ENCODE data around the gene SEC16A. TPM values are rescaled to one million over a fixed set of nuclear protein-coding genes. Genes with fewer than 3 reads are reported as not detected.
A peak's percentile ranks its signal among the peaks of the same experiment; 100 is the strongest.
"Not testable (repeated sequence)": the region's sequence is repeated elsewhere in the genome, so short reads cannot be mapped to it uniquely, and the experiment has no call there.

Gene SEC16A
- total RNA-seq, 1 donor from 2014 or later: 52.2 TPM

GRCh38 chr9:136418182-136419091 is 64.4 kb downstream of the SEC16A start:
- intact Hi-C loops (cut with DNase I): no loop called here
- DNase-seq (ENCODE audit: low spot score) (peak; percentile 78), ATAC-seq (peak; percentile 73)

- intact Hi-C loops (cut with DNase I): no loop called here
- ATAC-seq (no peak), DNase-seq (ENCODE audit: low spot score) (no peak)
Observed at GRCh38 chr9:136416914-136417313, 65.9 kb downstream of the SEC16A start.

- ATAC-seq: no peak
- intact Hi-C loops (cut with DNase I): no loop called here
- no peak for DNase-seq (ENCODE audit: low spot score)
Observed at GRCh38 chr9:136416427-136416826, 66.4 kb downstream of the SEC16A start.

GRCh38 chr9:136412962-136413361 is 69.9 kb downstream of the SEC16A start:
- ATAC-seq (no peak), DNase-seq (ENCODE audit: low spot score) (no peak)
- intact Hi-C loops (cut with DNase I): no loop called here

GRCh38 chr9:136411378-136411777 is 71.5 kb downstream of the SEC16A start:
- ATAC-seq (no peak), DNase-seq (ENCODE audit: low spot score) (no peak)
- intact Hi-C loops (cut with DNase I): no loop called here

- intact Hi-C loops (cut with DNase I): no loop called here
- ATAC-seq: peak; percentile 94
- peak; percentile 97 for DNase-seq (ENCODE audit: low spot score)
Observed at GRCh38 chr9:136410500-136411287, 72.1 kb downstream of the SEC16A start, which contains the start of the genes ENTR1 and PMPCA. TSS of gene ENTR1 (minus strand) at chr9:136410614. CDS start at chr9:136410397, 217 bp downstream. TSS of gene PMPCA (plus strand) at chr9:136410658. CDS start at chr9:136410669, 11 bp downstream.

- no peak for DNase-seq (ENCODE audit: low spot score)
- peak; percentile 31 for ATAC-seq
- intact Hi-C loops (cut with DNase I): no loop called here
Observed at GRCh38 chr9:136409557-136410455, 73.0 kb downstream of the SEC16A start.

- ATAC-seq: no peak
- intact Hi-C loops (cut with DNase I): no loop called here
- DNase-seq (ENCODE audit: low spot score): no peak
Observed at GRCh38 chr9:136407911-136408310, 74.9 kb downstream of the SEC16A start.

- intact Hi-C loops (cut with DNase I); DNase-seq (ENCODE audit: low spot score); ATAC-seq: not testable (repeated sequence)
Observed at GRCh38 chr9:136407061-136407460, 75.8 kb downstream of the SEC16A start.

- ATAC-seq; DNase-seq (ENCODE audit: low spot score); intact Hi-C loops (cut with DNase I): not testable (repeated sequence)
Observed at GRCh38 chr9:136405904-136406303, 76.9 kb downstream of the SEC16A start.

- DNase-seq (ENCODE audit: low spot score) (no peak), ATAC-seq (no peak)
- intact Hi-C loops (cut with DNase I): no loop called here
Observed at GRCh38 chr9:136405481-136405880, 77.4 kb downstream of the SEC16A start.

GRCh38 chr9:136404801-136405136 is 78.1 kb downstream of the SEC16A start:
- intact Hi-C loops (cut with DNase I): no loop called here
- ATAC-seq: no peak

GRCh38 chr9:136403915-136404800 is 78.7 kb downstream of the SEC16A start:
- no peak for ATAC-seq
- no peak for DNase-seq (ENCODE audit: low spot score)
- intact Hi-C loops (cut with DNase I): no loop called here

More at GRCh38 chr9:136404801-136405136, 78.1 kb downstream of the SEC16A start:
- DNase-seq (ENCODE audit: low spot score): no peak

GRCh38 chr9:136403538-136403914 is 79.3 kb downstream of the SEC16A start:
- DNase-seq (ENCODE audit: low spot score): no peak
- no peak for ATAC-seq
- intact Hi-C loops (cut with DNase I): no loop called here

GRCh38 chr9:136402067-136402466 is 80.8 kb downstream of the SEC16A start:
- ATAC-seq: no peak
- DNase-seq (ENCODE audit: low spot score): no peak
- intact Hi-C loops (cut with DNase I): no loop called here

GRCh38 chr9:136401173-136401922 is 81.5 kb downstream of the SEC16A start:
- ATAC-seq (no peak), DNase-seq (ENCODE audit: low spot score) (no peak)
- intact Hi-C loops (cut with DNase I): no loop called here
